SK-N-SH (cell line): ENCODE results near the gene ITIH1. TPM values are rescaled to one million over a fixed set of nuclear protein-coding genes. Genes with fewer than 3 reads are reported as not detected.

Experiments
- CTCF ChIA-PET: fragments of 300-600, 350-600 bp; formaldehyde crosslinking; extraction: SDS; loops from one replicate; lab custom pipeline; 2021; lab: Yijun Ruan, JAX
- POLR2A ChIA-PET: fragments of 350-600 bp; sonication (Branson Sonifier 250); formaldehyde crosslinking; extraction: SDS; loops from one replicate; lab custom pipeline; 2020; ENCODE audit warnings: antibody characterized with exemption, inconsistent platforms; lab: Yijun Ruan, JAX
- DNase-seq: peaks from one replicate; pipeline ENCODE4 v3.0.0; 2012
- H2AFZ ChIP-seq: fragments of 200-600 bp; sonication (generic); 2 replicates; pipeline ENCODE4 v1.8.1; 2016; ENCODE audit warnings: antibody characterized with exemption, mild to moderate bottlenecking, low read depth
- H3F3A ChIP-seq: fragments of 200-600 bp; sonication (generic); replicated peaks from 2 replicates; pipeline ENCODE3; 2016; ENCODE audit warnings: antibody characterized with exemption, mild to moderate bottlenecking; ENCODE audit not compliant: insufficient read depth
- H3K27ac ChIP-seq, 2 experiments: fragments of 200-500 bp in 1 of 2; fragments of 200-600 bp in 1 of 2; sonication (Bioruptor generic) in 1 of 2; sonication (generic), shearing (Covaris generic) in 1 of 2; 2 replicates each; pipeline versions ENCODE4 v1.5.1 to v1.6.1; 2014 to 2016; ENCODE audit warnings: low read depth in 2 of 2, inconsistent platforms in 1 of 2, low read length in 1 of 2, mild to moderate bottlenecking in 1 of 2, mixed read lengths in 1 of 2
- H3K27me3 ChIP-seq: fragments of 200-600 bp; sonication (generic), shearing (Covaris generic); 2 replicates; pipeline ENCODE4 v1.6.1; 2016; ENCODE audit warnings: mixed run types; ENCODE audit not compliant: insufficient read depth
- H3K36me3 ChIP-seq, 2 experiments: fragments of 200-500 bp in 1 of 2; fragments of 200-600 bp in 1 of 2; sonication (Bioruptor generic) in 1 of 2; sonication (generic) in 1 of 2; replicated peaks in 1 of 2; 2 replicates each; pipeline versions ENCODE3 to v1.5.1; 2014 to 2016; ENCODE audit warnings: low read length in 1 of 2, mild to moderate bottlenecking in 1 of 2; ENCODE audit not compliant: insufficient read depth in 2 of 2, control insufficient read depth in 1 of 2
- H3K4me1 ChIP-seq, 2 experiments: fragments of 200-500 bp in 1 of 2; fragments of 200-600 bp in 1 of 2; sonication (Bioruptor generic) in 1 of 2; sonication (generic), shearing (Covaris generic) in 1 of 2; 2 replicates each; pipeline versions ENCODE4 v1.5.1 to v1.6.1; 2014 to 2016; ENCODE audit warnings: low read depth in 1 of 2, low read length in 1 of 2, mixed run types in 1 of 2; ENCODE audit not compliant: insufficient read depth in 2 of 2, control insufficient read depth in 1 of 2
- H3K4me2 ChIP-seq: fragments of 200-600 bp; sonication (generic), shearing (Covaris generic); 2 replicates; pipeline ENCODE4 v1.6.1; 2017; ENCODE audit warnings: mixed run types
- H3K4me3 ChIP-seq, 2 experiments: fragments of 200-500 bp in 1 of 2; fragments of 200-600 bp in 1 of 2; sonication (Bioruptor generic) in 1 of 2; sonication (generic), shearing (Covaris generic) in 1 of 2; 2 replicates each; pipeline versions ENCODE4 v1.5.1 to v1.8.1; 2014 to 2016; ENCODE audit warnings: low read depth in 2 of 2, inconsistent platforms in 1 of 2, low read length in 1 of 2, mild to moderate bottlenecking in 1 of 2, mixed read lengths in 1 of 2, moderate library complexity in 1 of 2
- H3K79me2 ChIP-seq: fragments of 200-600 bp; sonication (generic); 2 replicates; pipeline ENCODE4 v1.8.1; 2017; ENCODE audit warnings: mild to moderate bottlenecking; ENCODE audit not compliant: insufficient read depth
- H3K9ac ChIP-seq: fragments of 200-600 bp; sonication (generic); 2 replicates; pipeline ENCODE4 v1.6.1; 2017; ENCODE audit warnings: mixed run types
- H3K9me2 ChIP-seq: fragments of 200-600 bp; sonication (generic); 2 replicates; pipeline ENCODE4 v1.6.1; 2017; ENCODE audit warnings: mixed run types
- H3K9me3 ChIP-seq: fragments of 200-600 bp; sonication (generic); 2 replicates; pipeline ENCODE4 v1.6.1; 2017; ENCODE audit warnings: mixed run types, mild to moderate bottlenecking, moderate library complexity
- H4K20me1 ChIP-seq: fragments of 200-600 bp; sonication (generic); 2 replicates; pipeline ENCODE4 v1.6.1; 2017; ENCODE audit warnings: mild to moderate bottlenecking, mixed run types; ENCODE audit not compliant: insufficient read depth
- CTCF ChIP-seq: fragments of 200-600 bp; sonication (generic); IDR thresholded peaks from 2 replicates; pipeline ENCODE4 v1.6.1; 2017; ENCODE audit warnings: antibody characterized with exemption, mild to moderate bottlenecking, moderate library complexity
- ELF1 ChIP-seq: IDR thresholded peaks from 2 replicates; pipeline ENCODE4 v1.4.0; 2012
- EP300 ChIP-seq, 2 experiments: IDR thresholded peaks; 2 replicates each; pipeline versions ENCODE4 v1.4.0 to v1.6.1; 2012; ENCODE audit warnings: borderline replicate concordance in 1 of 2, low read depth in 1 of 2, low read length in 1 of 2
- FOSL2 ChIP-seq: IDR thresholded peaks from 2 replicates; pipeline ENCODE4 v1.4.0; 2012; ENCODE audit warnings: low read depth, mild to moderate bottlenecking, moderate library complexity, borderline replicate concordance
- FOXJ3 ChIP-seq: sonication (generic); formaldehyde crosslinking; IDR thresholded peaks from 2 replicates; pipeline ENCODE4 v1.5.1; 2020; ENCODE audit warnings: mild to moderate bottlenecking, missing genetic modification reagents
- FOXM1 ChIP-seq: IDR thresholded peaks from 2 replicates; pipeline ENCODE4 v1.4.0; 2012; ENCODE audit warnings: low read depth, mild to moderate bottlenecking
- GABPA ChIP-seq: IDR thresholded peaks from 2 replicates; pipeline ENCODE4 v1.4.0; 2012; ENCODE audit warnings: low read depth, mild to moderate bottlenecking
- IRF3 ChIP-seq: fragments of 150-350 bp; IDR thresholded peaks from 2 replicates; pipeline ENCODE4 v1.6.1; 2016; ENCODE audit warnings: mild to moderate bottlenecking, low read depth, low read length
- MAX ChIP-seq: IDR thresholded peaks from 2 replicates; pipeline ENCODE4 v1.4.0; 2012; ENCODE audit warnings: low read depth
- MEF2A ChIP-seq: IDR thresholded peaks from 2 replicates; pipeline ENCODE4 v1.4.0; 2012; ENCODE audit warnings: low read depth, borderline replicate concordance
- MXI1 ChIP-seq: IDR thresholded peaks from 2 replicates; pipeline ENCODE4 v1.6.1; 2012; ENCODE audit warnings: mild to moderate bottlenecking, low read depth, low read length, improper control_type of control experiment
- NFIC ChIP-seq: IDR thresholded peaks from 2 replicates; pipeline ENCODE4 v1.4.0; 2012; ENCODE audit warnings: borderline replicate concordance
- POLR2AphosphoS5 ChIP-seq: IDR thresholded peaks from 2 replicates; pipeline ENCODE4 v1.6.1; 2012; ENCODE audit warnings: low read depth, low read length
- RCOR1 ChIP-seq: fragments of 150-350 bp; IDR thresholded peaks from 2 replicates; pipeline ENCODE4 v1.6.1; 2017; ENCODE audit warnings: antibody characterized with exemption, low read length
- RFX5 ChIP-seq: IDR thresholded peaks from 2 replicates; pipeline ENCODE4 v1.6.1; 2012; ENCODE audit warnings: mild to moderate bottlenecking, improper control_type of control experiment, low read length
- SMC3 ChIP-seq: IDR thresholded peaks from 2 replicates; pipeline ENCODE4 v1.6.1; 2012; ENCODE audit warnings: low read depth, low read length, improper control_type of control experiment
- USF1 ChIP-seq: IDR thresholded peaks from 2 replicates; pipeline ENCODE4 v1.4.0; 2012; ENCODE audit warnings: low read depth, borderline replicate concordance
- YY1 ChIP-seq: IDR thresholded peaks from 2 replicates; pipeline ENCODE4 v1.4.0; 2012; ENCODE audit warnings: low read depth, mild to moderate bottlenecking
- ZBTB33 ChIP-seq: IDR thresholded peaks from 2 replicates; pipeline ENCODE4 v1.4.0; 2012; ENCODE audit warnings: low read depth, borderline replicate concordance
- WGBS: methylation state at CpG from one replicate; pipeline ENCODE4 v1.1.6; 2017; ENCODE audit warnings: low lambda C conversion rate; 5-methylcytosine and 5-hydroxymethylcytosine counted together
- polyA plus RNA-seq, 3 experiments: library from polyadenylated mRNA; depleted of rRNA; stranded (reverse); fragments of >200 nt; gene quantifications; 2 replicates each; pipeline ENCODE4 v1.2.3, GENCODE V29; 2012

Gene ITIH1
- polyA plus RNA-seq, 1 of the 3 experiments (the other 2 are of a cell fraction) = not detected

- H2AFZ ChIP-seq = no peak overlapping the region
- no peak overlapping the region for H3K27ac ChIP-seq
- H3F3A ChIP-seq = no peaks in the 10 kb centered on the region
- H3K4me3 ChIP-seq = no peak overlapping the region
- H3K9me3 ChIP-seq = no peaks in the 10 kb centered on the region
- H3K4me1 ChIP-seq = no peaks in the 10 kb centered on the region; a peak in 1 of 4 replicates
- no peaks in the 10 kb centered on the region for H3K36me3 ChIP-seq
- no peak for DNase-seq
- no peaks in the 10 kb centered on the region for H4K20me1 ChIP-seq
- no peaks in the 10 kb centered on the region for H3K9me2 ChIP-seq
- WGBS = 84% methylated on average over 2 of the region's 7 CpGs
- TF ChIP-seq FOSL2 (no peak), NFIC (no peak), ZBTB33 (no peak), FOXM1 (no peak), MEF2A (no peak), YY1 (no peak), USF1 (no peak), ELF1 (no peak), FOXJ3 (CRISPR knock-in tag) (no peak), CTCF (no peak), POLR2AphosphoS5 (no peak), MXI1 (no peak), RCOR1 (no peak), IRF3 (no peak), EP300 (IDR thresholded peaks at IDR 0.05; ENCODE audit: borderline replicate concordance in 1 of 2, low read depth in 1 of 2, low read length in 1 of 2) (no peak), GABPA (no peak), MAX (no peak), RFX5 (no peak), SMC3 (no peak)
- H3K4me2 ChIP-seq = no peak overlapping the region
- H3K9ac ChIP-seq = no peak overlapping the region
- ChIA-PET POLR2A (no interaction called here), CTCF (interaction anchor here (1.8 kb wide), 1 partner anchor 28 kb away, joined by 5 read pairs; no protein-coding TSS in a partner anchor)
- no peaks in the 10 kb centered on the region for H3K27me3 ChIP-seq
- no peaks in the 10 kb centered on the region for H3K79me2 ChIP-seq
These were observed 40.5 kb downstream of the ITIH1 start for GRCh38 chr3:52817860-52818259.
